GM21390 (cell line): ENCODE measurements around the gene THAP4.

Source experiments
- ATAC-seq: cut with Tn5 transposase; IDR thresholded peaks from one replicate; pipeline ENCODE4 v1.9.1; 2021; ENCODE audit not compliant: unreplicated experiment

The THAP4 gene

DNA sequence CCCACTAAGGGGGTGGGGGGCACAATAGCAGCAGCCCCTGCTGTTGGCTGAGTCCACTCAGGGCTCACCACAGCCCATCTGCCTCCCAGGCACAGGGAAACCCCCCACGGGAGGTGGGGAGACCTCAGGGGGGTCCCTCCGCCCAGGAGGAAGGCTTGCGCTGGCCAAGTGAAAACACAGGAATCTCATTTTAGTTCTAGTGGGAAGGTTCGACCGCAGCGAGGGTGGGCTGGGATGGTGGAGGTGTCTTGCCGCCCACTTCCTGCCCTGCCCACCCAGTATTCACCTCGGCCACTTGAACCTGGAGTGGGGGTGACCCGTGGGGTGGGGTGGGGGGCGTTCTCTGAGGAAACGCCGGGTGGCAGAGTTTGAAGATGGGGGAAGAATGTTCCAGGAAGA, 85.4 kb downstream of the THAP4 start:
- ATAC-seq, result no peak

DNA sequence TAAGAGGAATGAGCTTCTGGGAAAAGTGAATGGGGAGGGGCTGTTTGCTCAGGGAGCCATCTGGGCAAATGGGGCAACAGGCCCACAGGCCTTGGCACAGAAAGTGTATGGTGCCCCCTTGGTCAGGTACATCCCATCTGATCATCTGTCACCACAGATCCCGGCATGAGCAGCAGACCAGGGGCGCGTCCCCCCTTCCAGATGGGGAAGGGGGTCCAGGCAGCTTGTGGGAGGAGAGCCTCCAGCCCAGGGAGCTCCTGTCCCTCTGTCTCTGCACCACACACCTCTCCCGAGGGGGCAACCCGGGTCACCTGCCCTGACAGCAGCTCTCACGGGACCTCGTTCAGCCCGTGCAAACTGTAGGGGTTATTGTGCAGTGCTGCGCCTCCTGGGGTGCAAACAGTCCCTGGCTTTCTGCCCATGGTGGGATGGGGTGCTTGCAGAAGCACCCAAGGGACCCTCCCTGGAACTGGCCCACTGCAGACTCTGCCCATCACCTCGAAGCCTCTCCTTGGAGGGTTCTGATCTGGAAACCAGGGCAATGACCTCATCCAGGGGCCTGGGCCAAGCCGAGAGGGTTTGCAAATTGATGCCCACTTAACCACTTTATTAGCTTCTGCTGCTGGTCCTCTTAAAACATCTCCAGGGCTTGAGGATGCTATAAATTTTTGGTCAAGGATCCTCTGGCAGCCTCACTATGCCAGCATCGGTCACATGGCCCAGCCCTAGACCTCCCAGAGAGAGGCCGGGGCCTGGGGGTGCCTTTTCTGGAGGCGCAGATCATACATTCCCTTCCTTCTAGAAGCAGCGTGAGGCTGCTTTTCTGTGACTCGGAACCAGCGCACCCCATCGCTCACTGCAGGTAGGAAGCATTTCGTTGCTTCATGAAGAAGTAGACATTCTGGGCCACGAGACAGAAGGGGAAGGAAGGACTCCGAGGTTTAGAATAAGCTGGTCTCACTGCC, 86.1 kb downstream of the THAP4 start:
- ATAC-seq, result no peak

DNA sequence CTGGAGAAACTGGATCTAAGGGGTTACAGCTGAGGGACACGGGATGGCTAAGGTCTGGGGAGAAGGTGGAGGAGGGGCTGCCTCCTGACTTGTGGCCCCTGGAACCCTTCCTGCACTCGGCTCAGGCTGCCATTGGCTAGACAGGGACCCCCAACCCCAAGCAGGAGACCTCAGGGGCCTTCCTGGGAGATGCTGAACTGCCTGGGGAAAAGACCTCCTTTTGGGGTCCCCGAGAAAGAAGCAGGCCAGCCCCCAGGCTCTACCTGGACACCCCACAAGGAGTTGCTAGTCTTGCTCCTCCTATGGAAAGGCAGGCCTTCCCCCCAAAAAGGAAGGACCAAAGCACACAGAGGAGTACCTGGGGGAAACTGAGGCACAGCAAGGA, 88.5 kb downstream of the THAP4 start:
- ATAC-seq, result no peak

DNA sequence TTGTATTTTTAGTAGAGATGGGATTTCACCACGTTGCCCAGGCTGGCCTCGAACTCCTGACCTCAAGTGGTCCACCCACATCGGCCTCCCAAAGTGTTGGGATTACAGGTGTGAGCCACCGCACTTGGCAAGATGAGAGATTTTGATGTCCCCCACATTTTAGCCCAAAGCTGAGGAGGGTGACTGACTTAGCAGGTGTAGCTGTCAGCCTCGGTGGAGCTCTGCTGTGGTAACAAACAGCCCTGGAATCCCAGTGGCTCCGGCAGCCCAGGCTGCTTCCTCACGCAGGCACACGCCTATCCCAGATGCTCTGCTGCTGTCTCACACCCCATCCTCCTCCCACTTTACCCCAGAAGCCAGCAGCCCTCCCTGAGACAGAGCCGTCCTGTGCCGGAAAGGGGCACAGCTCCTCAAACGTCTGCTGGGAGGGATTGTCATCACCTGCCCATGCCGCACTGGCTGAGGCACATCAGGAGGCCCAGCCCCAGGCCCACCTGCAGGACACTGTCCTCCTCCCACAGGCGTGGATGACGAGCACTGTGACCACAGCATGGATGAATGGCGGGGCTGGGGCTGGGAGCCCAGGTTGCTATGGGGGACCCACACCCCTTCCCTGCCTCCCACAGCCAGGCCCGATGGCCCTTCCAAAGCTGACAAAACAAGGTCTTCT, 89.0 kb downstream of the THAP4 start:
- no peak for ATAC-seq

DNA sequence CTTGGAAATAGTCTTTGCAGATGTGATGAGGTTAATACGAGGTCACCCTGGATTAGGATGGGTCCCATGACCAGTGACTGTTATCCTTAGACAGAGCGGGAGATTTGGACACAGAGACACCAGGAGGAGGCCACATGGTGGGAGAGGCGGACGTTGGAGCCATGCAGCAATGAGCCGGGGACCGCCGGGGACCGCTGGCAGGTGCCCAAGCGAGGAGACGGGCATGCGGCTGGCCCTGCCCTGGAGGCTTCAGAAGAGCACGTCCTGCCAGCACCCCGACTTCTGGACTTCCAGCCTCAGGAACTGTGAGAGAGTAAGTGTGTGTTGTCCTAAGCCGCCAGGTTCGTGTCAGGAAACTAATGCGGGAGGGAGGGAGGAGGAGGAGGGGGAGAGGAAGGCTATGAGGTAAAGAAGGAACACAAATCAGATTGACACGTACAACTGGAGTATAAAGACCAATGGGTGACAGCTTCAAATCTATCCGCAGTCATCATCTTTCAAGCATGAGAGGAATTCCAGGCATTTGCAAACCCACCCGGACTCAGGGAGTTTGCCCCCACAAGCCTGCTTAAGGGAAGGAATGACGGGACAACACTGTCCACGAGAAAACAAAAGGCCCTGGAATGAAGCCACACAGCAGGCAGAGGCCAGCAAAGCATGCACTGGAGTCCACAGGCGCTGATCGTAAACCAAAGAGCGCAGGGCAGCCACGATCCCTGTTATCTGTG, 90.0 kb downstream of the THAP4 start:
- no peak for ATAC-seq

DNA sequence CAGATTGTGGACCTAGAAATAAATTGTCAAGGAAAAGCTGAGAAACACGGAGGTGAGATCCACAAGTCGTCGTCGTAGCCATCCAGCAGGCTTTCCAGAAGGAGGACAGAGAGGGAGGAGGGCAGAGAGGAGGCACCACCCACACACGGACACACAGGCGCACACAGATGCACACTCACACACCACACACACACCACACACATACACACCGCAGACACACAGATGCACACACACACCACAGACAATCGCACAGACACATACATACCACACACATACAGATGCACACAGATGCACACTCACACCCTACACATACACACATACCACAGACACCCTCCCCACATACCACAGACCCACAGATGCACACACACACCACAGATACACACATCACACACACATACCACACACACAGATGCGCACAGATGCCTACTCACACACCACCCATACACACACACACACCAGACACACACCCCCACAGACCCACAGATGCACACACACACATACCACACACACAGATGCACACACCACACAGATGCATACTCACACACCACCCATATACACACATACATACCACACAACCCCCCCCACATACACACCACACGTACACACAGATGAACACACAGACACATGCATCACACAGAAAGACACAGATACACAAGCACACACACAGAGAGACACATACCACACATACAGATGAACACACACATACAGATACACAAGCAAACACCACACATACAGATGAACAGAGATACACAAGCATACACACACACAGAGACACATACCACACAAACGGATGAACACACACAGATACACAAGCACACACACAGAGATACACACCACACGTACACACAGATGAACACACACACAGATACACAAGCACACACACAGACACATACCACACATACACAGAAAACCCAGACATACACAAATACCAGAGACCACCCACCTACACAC, 91.2 kb downstream of the THAP4 start:
- no peak for ATAC-seq

DNA sequence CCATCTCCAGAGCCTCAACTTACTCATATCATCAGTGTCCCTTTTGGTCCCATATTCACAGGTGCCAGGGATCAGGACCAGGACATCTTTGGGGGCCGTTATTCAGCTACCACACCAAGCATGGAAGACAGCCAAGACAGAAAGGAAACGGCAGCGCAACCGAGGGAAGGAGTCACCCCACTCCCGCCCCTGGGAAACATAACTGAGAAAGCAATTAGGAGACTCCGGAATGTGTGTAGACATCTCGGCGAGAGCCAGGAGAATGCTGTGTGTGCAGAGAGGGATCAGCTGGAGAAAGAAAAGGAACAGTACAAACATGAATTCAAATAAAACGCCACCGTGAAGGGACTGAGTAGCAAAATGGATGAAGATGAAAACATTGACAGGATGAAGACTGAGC, 91.9 kb downstream of the THAP4 start:
- no peak for ATAC-seq

DNA sequence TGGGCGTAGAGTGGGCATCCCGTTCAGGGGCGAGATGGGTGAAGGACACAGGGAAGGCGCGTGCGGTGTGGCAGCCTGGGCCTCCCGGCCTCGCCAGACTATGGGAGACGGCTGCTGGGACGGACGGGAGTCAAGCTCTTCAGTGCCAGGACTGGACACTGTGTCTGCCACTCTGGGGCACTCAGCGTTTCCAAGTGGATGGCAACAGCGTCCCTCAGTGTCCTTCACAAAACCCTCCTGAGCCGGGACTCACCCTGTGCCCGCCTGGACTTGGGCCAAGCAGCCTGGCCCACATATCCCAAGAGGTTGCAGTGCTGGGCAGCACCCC, 94.7 kb downstream of the THAP4 start:
- ATAC-seq, result no peak

DNA sequence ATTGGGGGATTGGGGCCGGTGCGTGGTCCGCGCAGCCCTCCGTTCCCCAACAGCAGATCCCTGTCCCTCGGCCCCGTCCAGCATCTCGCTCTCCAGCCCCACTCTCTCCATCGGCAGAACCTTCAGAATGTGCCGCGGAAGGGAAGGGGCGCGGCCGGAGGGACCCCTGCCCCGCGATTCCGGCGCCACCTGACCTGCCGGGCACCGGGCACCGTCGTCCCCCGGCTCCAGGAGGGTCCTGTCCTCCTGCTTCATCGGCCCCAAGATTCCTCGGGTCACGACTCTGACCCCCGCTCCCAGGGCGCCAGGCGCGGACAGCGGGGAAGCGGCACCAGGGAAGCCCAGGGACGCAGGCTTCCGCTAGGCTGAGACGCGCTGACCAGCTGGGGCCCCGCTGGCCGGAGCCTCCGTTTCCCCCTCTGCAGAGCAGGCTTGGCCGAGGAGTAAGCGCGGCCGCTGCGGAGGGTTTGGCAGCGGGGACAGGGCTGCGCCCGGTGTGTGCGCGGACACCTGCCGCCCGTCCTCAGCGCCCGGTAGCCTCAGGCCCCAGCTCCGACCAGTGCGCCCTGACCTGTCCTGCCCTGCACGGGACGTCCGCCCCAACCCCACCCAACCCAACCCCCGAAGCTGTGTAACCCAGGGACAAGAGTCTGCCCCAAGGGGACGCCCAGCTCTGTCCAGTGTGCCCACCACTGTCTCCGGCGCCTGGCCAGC, 95.2 kb downstream of the THAP4 start:
- no peak for ATAC-seq

DNA sequence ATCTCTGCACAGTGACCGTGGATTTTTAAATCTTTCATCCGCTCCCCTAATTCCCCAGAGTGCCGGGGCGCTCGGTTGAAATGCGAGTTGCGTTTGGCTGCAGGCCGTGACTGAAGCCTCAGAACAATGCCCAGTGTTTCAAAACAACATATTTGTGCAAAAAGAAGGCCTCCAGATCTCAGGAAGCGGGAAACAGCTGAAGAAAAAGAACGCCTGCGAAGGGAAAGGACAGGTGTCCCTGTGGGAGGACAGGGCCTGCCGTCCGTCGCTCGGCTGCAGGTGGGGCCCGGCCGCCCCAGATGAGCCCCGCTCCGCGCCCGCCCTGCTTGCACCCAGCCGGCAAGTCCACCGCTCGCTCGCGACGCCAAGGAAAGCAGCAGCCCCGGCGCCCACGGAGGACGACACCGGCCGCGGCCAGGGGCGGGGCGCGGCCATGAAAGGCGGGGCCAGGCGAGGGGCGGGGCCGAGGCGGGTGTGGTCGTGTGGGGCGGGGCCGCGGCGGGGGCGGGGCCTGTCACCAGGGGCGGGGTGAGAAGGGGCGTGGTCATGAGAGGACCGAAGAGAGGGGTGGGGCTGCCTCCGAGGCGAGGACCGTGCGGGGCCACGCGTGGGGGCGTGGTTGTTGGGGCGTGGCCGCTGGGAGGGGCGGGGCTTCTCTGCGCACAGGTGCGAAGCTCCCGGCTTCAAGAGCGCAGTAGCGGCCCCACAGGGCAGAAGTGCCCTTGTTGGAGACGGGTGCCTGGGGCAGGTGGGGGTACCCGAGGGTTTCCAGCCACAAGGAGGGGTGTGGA, 96.0 kb downstream of the THAP4 start:
- ATAC-seq, result no peak

DNA sequence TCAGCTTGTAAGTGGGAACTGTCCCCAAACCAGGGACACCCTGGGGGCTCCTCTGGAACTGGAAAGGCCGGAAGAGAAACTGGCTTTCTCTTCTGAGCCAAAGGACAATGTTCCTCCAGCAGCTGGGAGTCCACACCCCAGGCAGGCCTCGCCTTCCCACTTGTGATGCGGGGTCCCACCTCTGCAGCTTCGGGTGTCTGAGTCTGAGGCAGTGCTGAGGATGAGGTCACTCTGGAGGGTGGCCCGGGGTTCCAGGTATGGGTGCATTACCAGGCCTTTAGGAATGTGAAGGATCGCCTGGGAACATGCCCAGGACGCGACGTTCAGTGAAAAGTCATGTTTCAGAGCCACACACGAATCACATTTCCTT, 96.6 kb downstream of the THAP4 start:
- ATAC-seq, result no peak

DNA sequence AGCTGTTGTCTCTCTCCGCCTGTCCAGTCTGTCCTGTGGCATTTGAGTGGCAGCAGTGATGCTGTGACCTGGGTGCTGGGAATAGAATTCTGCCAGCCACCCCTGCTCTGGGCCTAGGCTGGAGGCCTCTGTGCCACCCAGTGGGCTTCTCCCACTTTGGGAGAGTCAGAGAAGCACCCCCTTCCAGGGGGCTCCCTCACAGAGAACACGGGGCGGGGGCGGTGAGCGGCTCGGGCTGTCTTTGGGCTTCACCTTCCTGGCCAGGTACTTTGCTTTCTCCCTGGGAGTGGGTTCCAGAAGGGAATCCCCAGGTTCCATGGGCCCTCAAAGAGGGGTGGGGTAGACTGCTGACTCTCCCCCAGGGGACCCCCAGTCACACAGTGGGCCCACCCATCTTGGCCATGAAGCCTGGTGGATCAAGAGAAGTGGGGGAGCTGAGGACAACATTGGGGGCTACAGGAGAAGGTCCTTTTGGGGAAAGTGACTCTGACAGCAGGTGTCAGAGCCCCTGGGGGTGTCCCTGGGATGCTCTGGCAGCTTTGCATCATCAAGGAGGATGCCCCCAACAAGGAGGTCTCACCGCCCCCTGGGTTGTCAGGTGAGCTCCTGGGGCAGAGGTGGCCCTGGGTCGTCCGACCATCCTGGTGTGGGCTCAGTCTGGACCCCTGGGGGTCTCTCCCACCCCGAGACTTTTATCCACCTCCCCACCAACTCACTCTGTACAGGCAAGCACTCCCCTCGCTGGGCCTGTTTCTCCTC, 97.2 kb downstream of the THAP4 start:
- ATAC-seq, result no peak

DNA sequence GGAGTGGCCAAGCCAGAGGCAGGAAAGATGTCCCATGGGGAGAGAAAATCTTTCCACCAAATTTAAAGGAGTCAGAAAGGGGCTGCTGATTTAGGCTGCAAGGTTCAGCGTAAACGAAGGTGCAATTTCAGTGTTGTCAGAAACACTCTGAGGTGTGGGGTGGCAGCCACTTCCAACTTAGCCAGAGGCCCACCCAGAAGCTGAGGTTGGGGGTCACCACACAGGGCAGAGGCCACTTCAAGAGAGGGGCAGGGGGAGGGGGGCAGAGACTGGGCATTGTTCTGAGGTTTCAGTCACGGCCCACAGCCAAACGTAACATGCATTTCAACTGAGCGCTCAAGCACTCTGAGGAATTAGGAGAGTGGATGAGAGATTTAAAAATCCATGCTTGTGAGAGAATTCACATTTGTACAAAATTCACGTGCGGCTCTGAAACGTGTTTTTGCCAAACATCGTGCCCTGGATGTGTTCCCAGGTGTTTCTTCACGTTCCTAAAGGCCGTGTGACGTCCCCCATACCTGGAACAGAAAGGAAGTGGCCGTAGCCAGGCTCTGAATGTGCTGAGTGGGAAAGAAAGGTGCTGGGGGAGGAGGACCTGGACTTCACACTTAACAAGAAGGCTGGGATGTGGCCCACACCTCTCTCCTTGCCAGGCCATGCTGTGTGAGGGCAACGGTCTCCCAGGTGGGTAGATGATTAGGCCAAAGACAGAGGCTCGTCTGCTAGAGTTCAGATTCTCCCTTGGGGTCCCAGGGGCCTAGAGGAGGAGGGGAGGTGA, 97.9 kb downstream of the THAP4 start:
- no peak for ATAC-seq

DNA sequence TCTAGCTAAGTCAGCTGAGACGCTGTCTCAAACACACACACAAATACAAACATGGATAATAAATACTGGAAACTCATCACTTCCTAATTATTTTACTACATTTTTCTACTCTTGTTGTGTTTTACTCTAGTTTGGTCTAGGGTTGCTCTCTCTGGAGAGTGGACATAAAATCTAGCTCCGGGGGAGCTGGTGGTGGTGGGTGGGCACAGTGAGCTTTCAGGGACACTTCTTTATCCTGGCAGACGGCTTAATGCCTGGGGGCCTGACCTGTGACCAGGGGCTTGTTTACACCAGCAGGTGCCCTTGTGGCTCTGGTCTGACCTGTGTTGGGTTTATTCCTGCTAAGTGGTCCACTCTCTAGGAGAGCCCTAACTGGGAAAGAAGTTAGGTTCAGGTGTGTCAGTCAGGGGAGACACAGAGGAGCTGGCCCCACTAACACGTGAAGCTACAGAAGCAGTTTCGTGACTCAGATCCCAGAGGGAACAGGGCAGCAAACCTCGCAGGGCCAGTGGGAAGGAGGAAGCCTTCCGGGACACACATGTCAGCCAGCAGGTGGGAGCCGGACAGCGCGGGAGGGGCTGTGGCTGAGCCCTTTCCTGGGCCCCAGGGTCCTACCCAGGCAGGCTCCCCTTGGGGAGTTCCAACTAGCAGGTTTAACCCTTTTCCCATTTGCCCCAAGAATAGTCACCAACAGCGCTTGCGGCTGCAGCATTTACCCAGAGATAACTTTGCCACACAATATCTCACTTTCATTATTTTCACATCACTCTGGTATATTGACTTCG, 100.9 kb downstream of the THAP4 start:
- ATAC-seq, result no peak

DNA sequence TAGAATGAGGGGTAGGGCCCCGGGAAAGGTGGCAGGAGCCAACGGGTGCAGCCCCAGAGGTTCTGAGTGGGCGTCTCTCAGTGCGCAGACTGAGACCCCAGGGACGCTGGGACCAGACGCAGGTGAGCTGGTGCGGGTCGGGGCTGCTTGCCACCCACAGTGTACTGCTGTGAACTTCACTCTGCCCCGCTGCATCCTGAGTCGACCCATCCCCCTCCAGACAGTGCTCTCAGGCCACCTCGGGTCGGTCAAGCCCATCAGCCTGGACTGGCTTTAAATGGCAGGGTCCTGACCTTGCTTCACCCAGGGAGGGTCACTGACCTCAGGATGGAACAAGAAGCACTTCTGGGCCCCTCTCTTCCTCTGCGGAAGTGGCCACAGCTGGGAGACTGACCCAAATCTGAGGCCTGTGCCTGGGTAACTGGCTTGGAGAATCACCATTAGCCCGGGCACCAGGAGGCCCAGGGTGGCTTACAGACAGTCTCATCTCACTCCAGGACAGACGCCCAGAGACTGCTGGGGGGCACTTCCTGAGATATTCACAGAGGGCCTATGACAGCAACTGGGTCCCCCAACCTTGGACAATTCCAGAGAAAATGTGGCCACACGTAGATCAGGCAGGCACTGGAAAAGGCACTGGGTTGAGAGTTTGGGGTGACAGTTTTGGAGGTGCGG, 102.1 kb downstream of the THAP4 start:
- no peak for ATAC-seq
